Erythroblast (primary cell): ENCODE results near the gene ZNF474.

ENCODE experiments used
- GATA1 ChIP-seq: IDR thresholded peaks from 2 replicates; pipeline ENCODE4 v1.6.1; 2011; ENCODE audit warnings: low read depth, mild to moderate bottlenecking, control low read depth, low read length, moderate library complexity
- POLR2A ChIP-seq: IDR thresholded peaks from 2 replicates; pipeline ENCODE4 v1.6.1; 2011; ENCODE audit warnings: mild to moderate bottlenecking, low read length

- no peak for TF ChIP-seq POLR2A
- no peak for TF ChIP-seq GATA1
Measured at GRCh38 chr5:122111460-122111859, 17.9 kb upstream of the ZNF474 start.
